Stomach smooth muscle (tissue), 2 donors: Measurements from ENCODE around the gene IL3.

ENCODE experiments used
- H3K27ac ChIP-seq: one replicate; pipeline ENCODE4 v1.7.0; 2013; ENCODE audit warnings: mild to moderate bottlenecking, low read length, inconsistent platforms
- H3K27me3 ChIP-seq, 2 donors: one replicate each; pipeline ENCODE4 v1.7.0; 2013; ENCODE audit warnings: low read length in 2 of 2; ENCODE audit not compliant: insufficient read depth in 2 of 2, control insufficient read depth in 1 of 2
- H3K36me3 ChIP-seq, 2 donors: one replicate each; pipeline ENCODE4 v1.7.0; 2013; ENCODE audit warnings: low read length in 2 of 2; ENCODE audit not compliant: control insufficient read depth in 2 of 2, insufficient read depth in 2 of 2
- H3K4me1 ChIP-seq: one replicate; pipeline ENCODE4 v1.7.0; 2013; ENCODE audit warnings: low read length; ENCODE audit not compliant: control insufficient read depth, insufficient read depth
- H3K4me3 ChIP-seq, 2 donors: one replicate each; pipeline ENCODE4 v1.7.0; 2013; ENCODE audit warnings: low read length in 2 of 2
- H3K9ac ChIP-seq, 2 donors: one replicate each; pipeline ENCODE4 v1.7.0; 2013; ENCODE audit warnings: low read length in 2 of 2, mild to moderate bottlenecking in 1 of 2
- H3K9me3 ChIP-seq, 2 donors: one replicate each; pipeline ENCODE4 v1.7.0; 2013; ENCODE audit warnings: low read length in 2 of 2; ENCODE audit not compliant: control insufficient read depth in 2 of 2
- donor health status: healthy.
- donor health status: Pancreatic carcinoma.

Gene IL3, protein sequence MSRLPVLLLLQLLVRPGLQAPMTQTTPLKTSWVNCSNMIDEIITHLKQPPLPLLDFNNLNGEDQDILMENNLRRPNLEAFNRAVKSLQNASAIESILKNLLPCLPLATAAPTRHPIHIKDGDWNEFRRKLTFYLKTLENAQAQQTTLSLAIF

DNA sequence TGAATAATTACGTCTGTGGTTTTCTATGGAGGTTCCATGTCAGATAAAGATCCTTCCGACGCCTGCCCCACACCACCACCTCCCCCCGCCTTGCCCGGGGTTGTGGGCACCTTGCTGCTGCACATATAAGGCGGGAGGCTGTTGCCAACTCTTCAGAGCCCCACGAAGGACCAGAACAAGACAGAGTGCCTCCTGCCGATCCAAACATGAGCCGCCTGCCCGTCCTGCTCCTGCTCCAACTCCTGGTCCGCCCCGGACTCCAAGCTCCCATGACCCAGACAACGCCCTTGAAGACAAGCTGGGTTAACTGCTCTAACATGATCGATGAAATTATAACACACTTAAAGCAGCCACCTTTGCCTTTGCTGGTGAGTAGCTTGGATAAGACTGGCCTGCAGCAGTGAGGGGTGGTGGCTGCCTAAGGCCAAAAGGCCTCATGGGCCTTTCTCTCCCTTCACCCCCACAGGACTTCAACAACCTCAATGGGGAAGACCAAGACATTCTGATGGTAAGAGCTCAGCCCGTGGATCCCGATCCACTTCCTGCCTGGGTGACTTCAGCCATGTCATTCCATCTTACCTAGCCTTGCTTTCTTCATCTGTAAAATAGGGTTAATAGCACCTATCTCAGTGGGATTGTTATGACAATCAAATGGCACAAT lies at the start of gene IL3:
Gene IL3 (plus strand): TSS at position 155 of the 661 bp plus-strand sequence. CDS start 52 bp downstream, at position 207.
- Histone ChIP-seq H3K36me3 (no peaks in the 10 kb centered on the region), H3K9me3 (no peaks in the 10 kb centered on the region), H3K4me3 (no peak within 1 kb of the TSS), H3K4me1 (no peaks in the 10 kb centered on the region), H3K27me3 (no peaks in the 10 kb centered on the region), H3K27ac (no peak within 1 kb of the TSS), H3K9ac (no peak within 1 kb of the TSS)

DNA sequence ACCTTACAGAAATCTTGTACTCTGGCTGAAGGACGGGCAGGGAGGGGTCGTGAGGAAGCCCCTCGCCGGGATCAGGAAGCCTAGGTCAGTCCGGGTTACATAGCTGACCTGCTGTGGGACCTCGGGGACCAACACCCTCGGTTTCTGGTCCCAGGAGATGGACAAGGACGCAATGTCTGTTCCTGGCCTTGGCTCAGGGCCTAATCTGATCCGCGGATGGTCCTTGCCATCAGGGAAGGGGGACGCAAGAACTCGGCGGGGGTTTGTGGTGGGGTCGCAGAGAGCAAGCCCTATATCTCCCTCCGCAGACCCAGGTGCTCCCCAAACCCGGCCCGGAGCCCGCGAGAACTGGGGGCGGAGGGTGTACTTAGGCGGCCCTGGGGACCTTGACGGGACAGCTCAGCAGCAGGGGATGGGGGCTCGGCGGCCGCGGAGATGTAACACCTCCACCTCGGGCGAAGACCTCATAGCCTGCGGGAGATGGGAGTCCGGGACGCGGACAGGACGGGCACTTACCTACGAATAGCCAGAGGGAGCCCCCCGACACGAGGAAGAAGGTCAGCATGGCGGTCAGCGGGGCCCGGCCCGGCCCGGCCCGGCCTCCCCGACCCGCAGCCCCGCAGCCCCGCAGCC lies 49.4 kb upstream of the IL3 start:
- H3K4me3 ChIP-seq, result peak overlapping the region; percentile 49 to 77
- H3K9ac ChIP-seq, result peak overlapping the region; percentile 17 to 47
- H3K4me1 ChIP-seq, result peaks cover 11% of the 10 kb centered on the region
- no peak overlapping the region for H3K27ac ChIP-seq
- H3K27me3 ChIP-seq, result peaks cover 5 to 12% of the 10 kb centered on the region in 2 donors
- H3K36me3 ChIP-seq, result no peaks in the 10 kb centered on the region
- no peaks in the 10 kb centered on the region for H3K9me3 ChIP-seq

DNA sequence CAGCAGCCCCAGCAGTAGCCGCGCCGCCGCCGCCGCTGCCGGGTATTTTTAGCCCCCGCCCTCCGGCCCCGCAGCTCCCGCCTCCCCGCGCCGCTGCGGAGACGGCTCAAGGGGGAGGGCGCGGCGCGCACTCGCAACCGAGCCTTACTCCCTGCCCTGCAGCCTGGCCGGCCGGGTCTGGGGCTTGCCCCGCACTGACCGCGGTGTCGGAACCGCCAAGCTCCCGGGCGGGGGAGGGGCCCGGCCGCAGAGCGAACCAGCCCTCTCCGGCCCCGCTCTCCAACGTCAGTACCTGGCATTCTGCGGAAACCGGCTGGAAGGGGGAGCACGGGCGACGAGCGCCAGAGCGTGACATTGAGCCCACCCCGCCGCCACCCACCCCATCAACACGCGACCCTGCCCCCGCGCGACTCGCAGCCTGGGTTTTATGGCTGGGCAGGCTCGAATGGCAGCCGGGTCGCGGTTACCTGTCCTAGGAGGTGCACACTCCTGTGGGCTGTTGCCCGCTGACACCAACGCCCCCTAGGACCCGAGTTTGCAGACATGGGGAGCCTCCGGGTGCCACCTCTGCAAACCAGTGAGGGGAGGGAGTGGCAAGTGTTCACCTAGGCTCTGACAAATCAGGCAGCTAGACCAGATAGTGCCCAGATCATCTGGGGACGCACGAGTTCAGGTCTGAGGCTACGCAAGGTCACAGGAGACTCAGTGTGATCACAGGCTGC lies 48.7 kb upstream of the IL3 start, which contains the start of gene ACSL6:
Gene ACSL6 (minus strand): TSS at position 37 of the 722 bp plus-strand sequence. CDS start 105 bp downstream, outside the sequence.
- H3K36me3 ChIP-seq, result no peaks in the 10 kb centered on the region
- peak within 1 kb of the TSS; percentile 49 to 77 for H3K4me3 ChIP-seq
- H3K9me3 ChIP-seq, result no peaks in the 10 kb centered on the region
- peaks cover 7 to 13% of the 10 kb centered on the region in 2 donors for H3K27me3 ChIP-seq
- peak within 1 kb of the TSS; percentile 17 to 47 for H3K9ac ChIP-seq
- H3K27ac ChIP-seq, result no peak within 1 kb of the TSS
- peaks cover 11% of the 10 kb centered on the region for H3K4me1 ChIP-seq

DNA sequence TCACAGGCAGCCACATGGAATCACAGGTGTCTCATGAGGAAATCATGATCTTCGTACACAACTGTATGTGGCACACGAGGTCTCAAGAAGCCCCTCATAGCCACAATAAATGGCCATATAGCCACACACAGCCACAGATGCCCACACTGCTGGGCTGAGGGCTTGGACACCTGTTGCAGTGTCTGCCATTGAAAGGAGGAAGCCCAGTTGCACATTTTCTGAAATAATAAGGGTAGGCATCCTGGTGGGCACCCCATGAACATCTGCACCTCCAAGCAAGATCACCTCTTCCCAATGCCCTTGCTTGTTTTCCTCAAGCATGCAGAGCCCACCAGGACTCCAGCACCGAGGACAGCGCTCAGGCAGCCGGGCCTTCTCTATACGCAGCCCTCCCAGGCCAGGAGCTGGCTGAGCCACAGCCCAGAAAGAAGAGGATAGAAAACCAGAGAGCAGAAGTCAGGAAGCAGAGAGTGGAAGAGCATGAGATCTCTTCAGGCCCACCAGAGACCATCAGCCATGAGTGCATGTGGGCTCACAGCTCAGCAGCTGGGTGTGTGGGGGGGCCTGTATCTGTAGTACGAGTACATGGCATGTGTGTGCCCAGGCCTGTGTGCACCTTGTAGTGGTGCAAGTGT lies 48.0 kb upstream of the IL3 start:
- Histone ChIP-seq H3K27me3 (peaks cover 10 to 14% of the 10 kb centered on the region in 2 donors), H3K9me3 (no peaks in the 10 kb centered on the region), H3K27ac (no peak overlapping the region), H3K4me1 (peaks cover 10% of the 10 kb centered on the region), H3K9ac (no peak overlapping the region), H3K4me3 (no peak overlapping the region), H3K36me3 (no peaks in the 10 kb centered on the region)

DNA sequence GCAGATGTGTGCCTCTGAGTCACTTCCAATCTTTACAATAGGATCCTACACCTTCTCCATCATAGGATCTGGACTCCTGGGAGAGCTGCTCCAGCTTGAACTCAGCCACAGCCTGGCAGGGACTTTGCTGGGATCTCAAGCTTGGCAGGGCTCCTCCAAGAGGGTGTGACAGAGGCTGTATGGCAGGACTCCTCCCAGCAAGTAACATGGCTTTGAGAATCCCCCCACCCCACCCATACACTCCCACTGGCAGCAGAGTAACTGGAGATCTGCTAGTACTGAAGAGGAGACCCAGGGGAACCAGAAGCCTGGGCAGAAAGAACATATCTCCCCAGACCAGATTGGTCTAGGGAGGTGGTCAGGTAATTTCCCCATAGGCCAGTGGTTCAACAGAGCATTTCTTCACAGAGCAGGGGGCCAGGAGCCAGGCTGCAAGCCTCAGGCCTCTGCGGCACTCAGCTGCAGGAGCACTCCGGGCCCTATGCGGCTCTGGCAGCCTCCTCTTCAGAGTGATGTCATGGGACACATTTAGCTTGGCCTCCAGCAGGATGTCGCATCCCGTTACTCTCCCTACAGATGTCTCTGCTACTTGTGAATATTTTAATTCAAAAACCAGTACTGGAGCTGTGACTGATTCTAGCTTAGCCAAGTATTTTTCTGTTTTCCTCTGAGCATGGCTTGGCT lies 47.3 kb upstream of the IL3 start:
- Histone ChIP-seq H3K9me3 (no peaks in the 10 kb centered on the region), H3K9ac (no peak overlapping the region), H3K4me3 (no peak overlapping the region), H3K36me3 (no peaks in the 10 kb centered on the region), H3K4me1 (peaks cover 6% of the 10 kb centered on the region), H3K27ac (no peak overlapping the region), H3K27me3 (peaks cover 10 to 16% of the 10 kb centered on the region in 2 donors)

DNA sequence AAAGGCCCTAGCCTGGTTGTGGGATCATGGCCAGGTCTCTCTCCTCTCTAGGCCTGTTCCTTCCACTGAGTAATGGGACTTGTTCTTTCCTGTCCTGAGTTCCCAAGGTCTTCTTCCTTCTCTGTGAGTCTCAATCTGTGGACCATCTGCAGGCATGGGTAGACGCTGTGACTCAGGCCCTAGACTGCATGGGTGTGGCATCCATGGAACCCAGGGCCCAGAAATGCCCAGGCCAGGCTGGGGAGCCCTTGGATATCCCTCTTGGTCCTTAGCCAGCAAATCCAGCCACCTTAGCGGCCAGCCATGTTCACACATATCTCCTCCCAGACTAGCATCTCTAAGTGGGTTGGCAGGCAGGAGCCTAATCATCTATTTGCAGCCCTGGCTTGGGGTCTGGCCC lies 46.7 kb upstream of the IL3 start:
- Histone ChIP-seq H3K27me3 (peaks cover 10 to 13% of the 10 kb centered on the region in 2 donors), H3K9ac (no peak overlapping the region), H3K9me3 (no peaks in the 10 kb centered on the region), H3K4me3 (no peak overlapping the region), H3K4me1 (peaks cover 6% of the 10 kb centered on the region), H3K36me3 (no peaks in the 10 kb centered on the region), H3K27ac (no peak overlapping the region)

DNA sequence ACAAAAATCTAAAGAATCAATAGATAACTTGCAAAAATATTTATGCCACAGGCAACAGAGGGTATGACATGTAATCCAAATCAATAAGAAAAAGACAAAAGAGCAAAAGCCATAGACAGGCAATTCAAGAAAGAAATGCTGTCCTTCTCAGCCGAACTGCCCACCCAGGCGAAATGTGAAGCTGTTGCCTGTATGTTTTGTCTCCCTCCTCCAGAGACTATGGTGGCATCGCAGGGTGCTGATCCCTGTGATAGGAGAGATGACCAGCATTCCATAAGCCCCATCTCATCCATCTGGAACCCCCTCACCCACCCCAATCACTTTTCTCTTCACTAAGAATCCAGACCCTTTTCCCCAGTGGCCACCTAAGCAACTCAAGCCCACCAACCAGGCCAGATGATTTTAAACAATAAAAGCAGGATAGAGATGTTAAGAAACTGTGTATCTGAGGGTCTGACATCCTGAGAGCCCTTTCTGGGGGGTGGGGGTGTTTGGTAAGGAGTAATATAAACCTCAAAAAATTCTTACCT lies 43.7 kb upstream of the IL3 start:
- Histone ChIP-seq H3K4me1 (no peaks in the 10 kb centered on the region), H3K4me3 (no peak overlapping the region), H3K36me3 (no peaks in the 10 kb centered on the region), H3K9me3 (no peaks in the 10 kb centered on the region), H3K9ac (no peak overlapping the region), H3K27ac (no peak overlapping the region), H3K27me3 (peaks cover 4 to 7% of the 10 kb centered on the region in 2 donors)

DNA sequence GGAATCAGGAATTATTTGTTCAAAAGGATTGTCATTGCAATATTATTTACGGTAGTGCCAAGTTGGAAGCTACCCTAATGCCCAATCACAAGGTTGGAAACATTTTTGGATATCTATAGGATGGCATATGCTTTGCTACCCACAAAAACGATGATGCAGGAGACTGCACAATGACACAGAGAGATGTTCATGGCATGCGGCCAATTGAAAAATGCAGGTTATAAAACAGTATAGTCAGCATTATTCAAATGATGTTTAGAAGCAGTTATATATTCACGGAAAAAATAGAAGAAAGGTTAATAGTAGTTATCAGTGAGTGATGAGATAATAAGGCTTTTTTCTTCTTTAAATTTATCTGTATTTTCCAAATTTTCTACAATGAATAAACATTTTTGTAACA lies 43.1 kb upstream of the IL3 start:
- Histone ChIP-seq H3K4me3 (no peak overlapping the region), H3K4me1 (no peaks in the 10 kb centered on the region), H3K36me3 (no peaks in the 10 kb centered on the region), H3K27ac (no peak overlapping the region), H3K9me3 (no peaks in the 10 kb centered on the region), H3K27me3 (peaks cover 4 to 5% of the 10 kb centered on the region in 2 donors), H3K9ac (no peak overlapping the region)

DNA sequence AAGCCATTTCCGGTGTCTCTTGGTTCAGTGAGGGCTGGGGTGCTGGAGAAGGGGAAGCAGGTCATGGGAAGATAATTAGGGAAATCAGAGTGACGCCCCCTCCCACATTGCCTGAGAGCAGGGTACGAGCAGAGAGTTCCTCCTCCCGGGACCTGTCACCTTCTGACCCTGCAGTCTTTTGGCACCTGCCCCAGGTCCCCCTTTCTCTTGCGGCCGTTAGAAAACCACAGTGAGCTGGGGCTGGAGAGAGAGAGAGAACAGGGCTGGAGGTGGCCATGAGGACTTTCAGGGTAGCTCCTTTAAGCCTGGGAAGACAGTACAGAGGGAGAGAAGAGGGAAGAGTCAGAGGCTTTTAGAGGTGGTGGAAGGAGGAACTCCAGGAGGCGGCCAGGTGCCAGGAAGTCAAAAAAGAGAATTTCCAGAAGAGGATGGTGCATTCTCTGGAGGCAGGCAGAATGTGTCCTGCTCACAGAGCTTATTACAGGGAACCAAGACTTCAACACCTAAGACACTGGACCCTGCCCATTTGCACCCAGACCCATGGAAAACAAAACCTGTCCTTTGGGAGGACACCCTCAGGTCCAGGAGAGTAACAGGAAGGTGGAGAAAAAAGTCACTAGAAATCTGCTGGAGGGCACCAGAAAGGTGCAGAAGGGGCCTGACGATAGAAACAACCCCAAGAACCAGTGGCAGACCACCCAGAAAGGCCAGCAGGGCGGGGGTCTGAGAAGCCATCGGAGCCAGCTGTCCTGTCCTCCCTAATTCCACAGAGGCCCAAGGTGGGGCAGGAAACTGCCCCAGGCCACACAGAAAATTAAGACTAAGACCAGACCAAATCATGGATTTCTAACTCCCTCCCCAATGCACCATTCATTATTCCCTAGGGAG lies 42.5 kb upstream of the IL3 start:
- Histone ChIP-seq H3K27me3 (peaks cover 4 to 5% of the 10 kb centered on the region in 2 donors), H3K9ac (no peak overlapping the region), H3K36me3 (no peaks in the 10 kb centered on the region), H3K4me1 (no peaks in the 10 kb centered on the region), H3K27ac (no peak overlapping the region), H3K9me3 (no peaks in the 10 kb centered on the region), H3K4me3 (no peak overlapping the region)
